GM12874 (cell line): ENCODE data around the gene LRRC7.

ENCODE experiments used
- CTCF ChIP-seq: IDR thresholded peaks from 2 replicates; pipeline ENCODE4 v1.5.1; 2011; ENCODE audit warnings: low read depth, mild to moderate bottlenecking, control low read depth, low read length, moderate library complexity; ENCODE audit not compliant: insufficient read depth

Gene LRRC7

GRCh38 chr1:69589799-69590198, 22.1 kb downstream of the LRRC7 start:
- no peak for TF ChIP-seq CTCF

- TF ChIP-seq CTCF: no peak
These were observed 24.6 kb downstream of the LRRC7 start for GRCh38 chr1:69592341-69592740.

GRCh38 chr1:69595486-69595885, 27.8 kb downstream of the LRRC7 start:
- TF ChIP-seq CTCF: no peak

GRCh38 chr1:69611316-69611715, 43.6 kb downstream of the LRRC7 start:
- TF ChIP-seq CTCF: no peak

GRCh38 chr1:69613414-69613813, 45.7 kb downstream of the LRRC7 start:
- no peak for TF ChIP-seq CTCF

- no peak for TF ChIP-seq CTCF
These were observed 71.0 kb downstream of the LRRC7 start for GRCh38 chr1:69638673-69639072.

- TF ChIP-seq CTCF: no peak
These were observed 71.4 kb downstream of the LRRC7 start for GRCh38 chr1:69639159-69639558.

GRCh38 chr1:69643266-69643665, 75.5 kb downstream of the LRRC7 start:
- TF ChIP-seq CTCF: no peak
